GM10248 (cell line): ENCODE measurements around the gene DGKE.

Experiments used
- CTCF ChIA-PET: fragments of 300-600 bp; sonication (Branson Sonifier 250); formaldehyde crosslinking; extraction: SDS; loops from one replicate; lab custom pipeline; 2021; ENCODE audit warnings: antibody characterized with exemption; lab: Yijun Ruan, JAX
- POLR2A ChIA-PET: fragments of 350-650 bp; sonication (Branson Sonifier 250); formaldehyde crosslinking; extraction: SDS; loops from one replicate; lab custom pipeline; 2020; ENCODE audit warnings: antibody characterized with exemption; lab: Yijun Ruan, JAX
- DNase-seq: peaks from one replicate; pipeline ENCODE4 v3.0.0; 2012; ENCODE audit errors: extremely low spot score
- TF ChIP-seq, protein P1 (sequence below): IDR thresholded peaks from 2 replicates; pipeline ENCODE4 v1.5.1; 2012; ENCODE audit warnings: mild to moderate bottlenecking, low read depth; ENCODE audit errors: extremely low read depth, missing control alignments, control extremely low read depth

Gene DGKE

DNA sequence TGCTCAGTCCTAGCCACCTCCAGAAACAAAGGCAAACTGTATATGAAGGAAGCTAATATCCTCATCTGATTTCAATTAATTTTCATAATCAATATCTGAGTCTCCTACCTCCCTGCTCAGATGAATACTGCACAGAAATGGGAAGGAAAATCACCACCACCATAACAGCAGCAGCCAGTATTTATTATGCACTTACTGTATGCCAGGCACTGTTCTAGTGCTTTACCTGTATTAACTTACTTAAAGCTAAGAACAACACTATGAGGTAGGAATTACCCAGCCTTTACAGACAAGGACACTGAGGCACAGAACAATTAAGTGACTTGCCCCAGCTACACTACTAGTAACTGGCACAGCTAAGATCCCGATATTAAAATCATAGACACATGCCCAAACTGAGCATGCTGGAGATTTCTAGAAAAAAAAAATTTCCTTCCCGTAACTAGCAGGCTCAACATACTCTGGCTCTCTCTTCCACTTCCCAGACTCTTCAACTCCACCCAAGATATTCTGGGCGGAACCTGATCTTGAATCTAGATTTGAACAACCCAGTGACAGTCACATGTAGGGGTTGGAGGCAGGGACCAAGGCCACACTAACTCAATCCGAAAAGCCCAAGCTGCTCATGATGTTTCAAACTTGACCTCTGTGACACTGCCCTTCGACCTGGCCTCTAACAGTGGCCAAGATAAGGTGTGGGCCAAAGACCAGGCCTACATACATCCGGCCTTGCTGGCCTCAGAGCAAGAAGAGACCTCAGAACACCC, 76.0 kb downstream of the DGKE start:
- ChIA-PET POLR2A (interaction anchor here (0.7 to 1.6 kb wide), 2 partner anchors 14 to 30 kb away, joined by 4 to 6 read pairs; no protein-coding TSS in a partner anchor), CTCF (interaction anchor here (0.8 to 4.7 kb wide), 7 partner anchors 9 to 51 kb away, joined by 3 to 20 read pairs (median 4); partner anchors contain the start of gene COIL)
- TF ChIP-seq, protein P1, sequence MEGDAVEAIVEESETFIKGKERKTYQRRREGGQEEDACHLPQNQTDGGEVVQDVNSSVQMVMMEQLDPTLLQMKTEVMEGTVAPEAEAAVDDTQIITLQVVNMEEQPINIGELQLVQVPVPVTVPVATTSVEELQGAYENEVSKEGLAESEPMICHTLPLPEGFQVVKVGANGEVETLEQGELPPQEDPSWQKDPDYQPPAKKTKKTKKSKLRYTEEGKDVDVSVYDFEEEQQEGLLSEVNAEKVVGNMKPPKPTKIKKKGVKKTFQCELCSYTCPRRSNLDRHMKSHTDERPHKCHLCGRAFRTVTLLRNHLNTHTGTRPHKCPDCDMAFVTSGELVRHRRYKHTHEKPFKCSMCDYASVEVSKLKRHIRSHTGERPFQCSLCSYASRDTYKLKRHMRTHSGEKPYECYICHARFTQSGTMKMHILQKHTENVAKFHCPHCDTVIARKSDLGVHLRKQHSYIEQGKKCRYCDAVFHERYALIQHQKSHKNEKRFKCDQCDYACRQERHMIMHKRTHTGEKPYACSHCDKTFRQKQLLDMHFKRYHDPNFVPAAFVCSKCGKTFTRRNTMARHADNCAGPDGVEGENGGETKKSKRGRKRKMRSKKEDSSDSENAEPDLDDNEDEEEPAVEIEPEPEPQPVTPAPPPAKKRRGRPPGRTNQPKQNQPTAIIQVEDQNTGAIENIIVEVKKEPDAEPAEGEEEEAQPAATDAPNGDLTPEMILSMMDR, result no peak
- no peak for DNase-seq

- CTCF ChIA-PET, result interaction anchor here (0.8 to 4.7 kb wide), 7 partner anchors 10 to 50 kb away, joined by 3 to 20 read pairs (median 6); partner anchors contain the start of gene COIL
- TF ChIP-seq, protein P1, result no peak
- DNase-seq, result peak; percentile 12
- POLR2A ChIA-PET, result interaction anchor here (0.7 to 1.6 kb wide), 2 partner anchors 15 to 174 kb away, joined by 5 to 6 read pairs; partner anchors contain the start of gene AKAP1
Measured at GRCh38 chr17:56910509-56911235, 76.7 kb downstream of the DGKE start.

- peak; percentile 15 for DNase-seq
- POLR2A ChIA-PET, result no interaction called here
- TF ChIP-seq, protein P1, result no peak
- CTCF ChIA-PET, result interaction anchor here (1.3 to 4.7 kb wide), 3 partner anchors 22 to 48 kb away, joined by 3 to 20 read pairs (median 6); partner anchors contain the start of gene COIL
Measured at GRCh38 chr17:56912105-56912999, 78.4 kb downstream of the DGKE start.

- TF ChIP-seq, protein P1, result no peak
- ChIA-PET CTCF (interaction anchor here (1.4 kb wide), 1 partner anchor 48 kb away, joined by 3 read pairs; the partner anchor contains the start of gene COIL), POLR2A (interaction anchor here (1.3 kb wide), 1 partner anchor 23 kb away, joined by 4 read pairs; no protein-coding TSS in a partner anchor)
- no peak for DNase-seq
Measured at GRCh38 chr17:56913000-56913311, 79.0 kb downstream of the DGKE start.

DNA sequence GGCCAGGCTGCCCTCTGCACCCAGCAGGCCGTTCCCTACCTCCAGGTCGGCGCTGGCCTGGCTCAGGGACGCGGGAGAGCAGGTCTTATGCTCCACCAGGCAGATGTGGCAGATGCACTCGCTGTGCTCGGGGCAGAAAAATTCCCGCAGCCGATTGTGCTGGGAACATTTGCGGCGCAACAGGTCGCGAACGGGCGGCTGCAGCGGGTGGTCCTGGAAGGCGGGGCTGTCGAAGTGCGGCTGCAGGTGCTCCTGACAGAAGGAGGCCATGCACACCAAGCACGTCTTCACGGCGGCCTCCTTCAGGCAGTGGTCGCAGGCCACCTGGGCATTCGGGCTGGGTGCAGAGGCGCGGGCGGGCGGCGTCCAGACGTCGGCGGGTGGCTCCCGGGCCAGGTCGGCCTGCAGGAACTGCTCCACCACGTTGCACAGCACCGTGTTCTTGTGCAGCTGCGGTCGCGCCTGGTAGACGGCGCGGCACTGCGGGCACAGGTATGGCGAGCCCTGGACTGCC, 79.5 kb downstream of the DGKE start:
- ChIA-PET CTCF (interaction anchor here (1.0 to 1.4 kb wide), 4 partner anchors 26 to 89 kb away, joined by 3 read pairs; partner anchors contain the start of gene COIL), POLR2A (interaction anchor here (0.6 to 1.3 kb wide), 12 partner anchors 11 to 1461 kb away, joined by 3 to 9 read pairs (median 4); no protein-coding TSS in a partner anchor)
- DNase-seq, result no peak
- TF ChIP-seq, protein P1, result no peak
